ENCODE measurements around the gene ATP1B1.

- TF ChIP-seq CTCF (IDR thresholded peaks at IDR 0.05) (no peak), POLR2A (IDR thresholded peaks at IDR 0.05) (no peak)
Observed at GRCh38 chr1:169115891-169116585, 9.5 kb downstream of the ATP1B1 start.
